Left colon (tissue), 2 donors: Measurements from ENCODE around the gene ADIPOR2. TPM values are rescaled to one million over a fixed set of nuclear protein-coding genes. Genes with fewer than 3 reads are reported as not detected.
"Not testable (repeated sequence)": the region's sequence is repeated elsewhere in the genome, so short reads cannot be mapped to it uniquely, and the experiment has no call there.

Experiments
- ATAC-seq: fragments of 200-7000 bp; cut with Tn5 transposase; one replicate; pipeline ENCODE4 v1.9.1; 2020; ENCODE audit warnings: mild to moderate bottlenecking, moderate library complexity
- DNase-seq, 2 donors: peaks; one replicate each; pipeline ENCODE4 v3.0.0-alpha.2; 2020
- intact Hi-C, 2 donors: fragments of 100-400 bp; cut with DNase I in 1 of 2; cut with micrococcal nuclease in 1 of 2; formaldehyde crosslinking; loops; one replicate each; pipeline versions ENCODE4 v1.11.2 to v1.14.0; 2022; cut with DNase I, micrococcal nuclease
- total RNA-seq, 2 donors: library from RNA; stranded (reverse); fragmentation: NEBNext Ultra II Directional; extraction: Animal tissue kit (Norgen Biotek cat#: 25700); gene quantifications; one replicate each; pipeline ENCODE4 v1.2.1, GENCODE V29; 2021
- donor health status: DM: no; HTN: no; CAD: no.
- donor health status: DM: yes; HTN: yes; CAD: no.

ADIPOR2 gene
- total RNA-seq, 2 donors from 2014 or later: 100 to 111 TPM

DNA sequence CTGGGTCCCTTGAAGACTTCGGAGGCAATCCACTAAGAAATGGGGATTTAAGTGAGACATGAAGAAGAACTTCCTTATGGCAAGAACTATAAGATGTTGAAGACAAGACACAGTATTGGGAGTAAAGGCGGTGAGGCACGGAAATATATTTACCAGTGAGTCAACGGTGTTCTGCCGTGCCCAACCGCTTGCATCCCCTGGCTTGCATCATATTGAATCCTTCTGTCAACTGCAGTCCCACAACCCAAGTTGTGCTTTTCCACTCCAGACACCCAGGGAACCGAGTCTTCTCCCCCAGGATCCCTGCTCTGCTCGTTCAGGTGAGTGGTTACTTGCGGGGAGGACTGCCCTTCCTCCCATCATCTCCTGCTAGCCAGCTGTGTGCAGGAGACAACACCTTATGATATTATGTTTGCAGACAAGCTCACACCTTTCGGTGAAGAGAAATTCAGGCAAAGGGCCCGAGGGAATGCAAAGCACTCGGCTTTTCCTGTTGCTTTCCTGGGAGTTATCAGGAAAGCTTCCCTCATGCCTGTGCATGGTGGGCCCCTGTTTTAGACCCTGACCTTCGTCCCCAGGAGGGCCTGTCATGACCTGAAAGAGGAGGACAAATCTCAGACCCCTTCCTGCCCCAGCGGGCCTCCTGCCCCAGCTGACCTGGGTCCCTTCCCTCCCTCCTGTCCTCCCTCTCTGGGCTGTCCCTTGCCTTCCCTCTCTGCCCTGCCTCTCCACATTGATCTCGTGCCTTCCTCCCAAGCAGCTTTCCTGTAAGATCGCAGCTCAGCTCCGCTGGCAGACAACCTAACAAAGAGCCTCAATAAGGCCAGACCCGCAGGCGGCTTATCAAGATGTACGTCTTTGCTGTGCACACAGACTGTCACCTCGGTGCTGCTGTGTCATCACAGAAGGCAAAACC is 125.2 kb downstream of the ADIPOR2 start:
- no peak for ATAC-seq
- intact Hi-C loops: no loop called here
- no peak for DNase-seq

DNA sequence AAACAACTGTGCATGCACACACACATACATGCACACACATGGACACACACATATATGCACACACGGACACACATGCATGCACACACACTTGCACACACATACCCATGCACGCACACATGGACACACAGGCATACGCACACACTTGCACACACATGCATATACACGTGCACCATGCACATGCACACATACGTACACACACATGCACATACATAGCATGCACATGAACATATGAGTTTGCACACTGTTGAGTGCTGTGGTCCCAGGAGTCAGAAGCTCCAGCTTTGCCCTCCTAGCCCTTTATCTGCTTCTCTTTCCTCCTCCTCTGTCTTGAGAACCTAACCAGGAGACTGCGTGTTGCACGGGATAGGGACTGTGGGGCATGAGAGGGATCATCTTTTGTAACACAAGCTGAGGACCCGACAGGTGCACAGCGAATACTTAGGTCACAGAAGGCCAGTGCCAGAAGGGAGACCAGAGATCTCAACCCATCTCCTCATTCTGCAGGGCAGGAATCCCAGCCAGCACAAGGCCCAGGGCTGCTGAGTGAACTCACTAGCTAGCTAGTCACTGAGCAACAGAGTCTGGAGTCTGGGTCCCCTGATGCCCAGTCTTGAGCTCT is 126.0 kb downstream of the ADIPOR2 start:
- intact Hi-C loops: no loop called here
- ATAC-seq (no peak), DNase-seq (no peak)

DNA sequence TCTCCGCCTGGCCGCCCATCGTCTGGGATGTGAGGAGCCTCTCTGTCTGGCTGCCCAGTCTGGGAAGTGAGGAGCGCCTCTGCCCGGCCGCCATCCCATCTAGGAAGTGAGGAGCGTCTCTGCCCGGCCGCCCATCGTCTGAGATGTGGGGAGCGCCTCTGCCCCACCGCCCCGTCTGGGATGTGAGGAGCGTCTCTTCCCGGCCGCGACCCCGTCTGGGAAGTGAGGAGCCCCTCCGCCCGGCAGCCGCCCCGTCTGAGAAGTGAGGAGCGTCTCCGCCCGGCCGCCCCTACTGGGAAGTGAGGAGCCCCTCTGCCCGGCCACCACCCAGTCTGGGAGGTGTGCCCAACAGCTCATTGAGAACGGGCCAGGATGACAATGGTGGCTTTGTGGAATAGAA is 127.1 kb downstream of the ADIPOR2 start:
- ATAC-seq, intact Hi-C loops, DNase-seq: not testable (repeated sequence)

DNA sequence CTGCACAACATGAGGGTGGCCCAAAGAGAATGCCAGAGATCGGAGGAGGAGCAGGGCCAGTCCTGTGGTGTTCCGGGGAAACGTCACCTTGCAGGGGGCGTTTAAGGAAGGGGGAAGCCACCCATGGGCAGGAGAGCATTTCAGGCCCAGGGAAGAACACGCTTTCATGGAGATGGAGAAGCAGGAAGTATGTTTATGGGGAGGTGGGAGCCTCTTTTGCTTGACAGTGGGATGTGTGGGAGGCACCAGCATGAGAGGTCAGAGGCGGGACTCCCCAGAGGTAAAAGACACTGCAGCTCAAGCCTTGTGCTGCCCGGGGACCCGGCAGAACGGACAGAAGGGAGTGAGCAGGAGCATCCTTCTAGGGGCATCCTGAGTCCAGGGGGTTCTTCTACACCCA is 128.2 kb downstream of the ADIPOR2 start:
- DNase-seq: no peak
- no peak for ATAC-seq
- intact Hi-C loops: no loop called here

DNA sequence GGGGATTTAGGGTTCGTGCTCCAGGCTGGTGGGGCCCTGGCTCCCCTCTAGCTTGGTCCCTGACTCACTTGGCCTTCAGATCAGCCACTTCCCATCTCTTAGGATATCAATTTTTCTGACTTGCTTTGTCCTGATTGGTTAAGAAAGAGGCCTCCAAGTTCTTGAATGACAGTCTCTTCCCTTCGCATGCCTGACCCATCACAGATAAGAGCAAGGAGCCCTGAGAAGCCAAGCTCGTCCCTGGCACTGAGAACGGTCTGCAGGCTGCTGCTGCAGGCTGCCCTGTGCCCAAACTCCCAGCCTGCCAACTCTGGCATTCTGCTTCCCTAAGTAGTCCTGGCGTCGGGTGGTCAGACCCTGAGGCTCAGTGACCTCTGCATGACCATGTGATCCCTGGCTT is 128.7 kb downstream of the ADIPOR2 start:
- ATAC-seq: no peak
- DNase-seq: no peak
- intact Hi-C loops: no loop called here

DNA sequence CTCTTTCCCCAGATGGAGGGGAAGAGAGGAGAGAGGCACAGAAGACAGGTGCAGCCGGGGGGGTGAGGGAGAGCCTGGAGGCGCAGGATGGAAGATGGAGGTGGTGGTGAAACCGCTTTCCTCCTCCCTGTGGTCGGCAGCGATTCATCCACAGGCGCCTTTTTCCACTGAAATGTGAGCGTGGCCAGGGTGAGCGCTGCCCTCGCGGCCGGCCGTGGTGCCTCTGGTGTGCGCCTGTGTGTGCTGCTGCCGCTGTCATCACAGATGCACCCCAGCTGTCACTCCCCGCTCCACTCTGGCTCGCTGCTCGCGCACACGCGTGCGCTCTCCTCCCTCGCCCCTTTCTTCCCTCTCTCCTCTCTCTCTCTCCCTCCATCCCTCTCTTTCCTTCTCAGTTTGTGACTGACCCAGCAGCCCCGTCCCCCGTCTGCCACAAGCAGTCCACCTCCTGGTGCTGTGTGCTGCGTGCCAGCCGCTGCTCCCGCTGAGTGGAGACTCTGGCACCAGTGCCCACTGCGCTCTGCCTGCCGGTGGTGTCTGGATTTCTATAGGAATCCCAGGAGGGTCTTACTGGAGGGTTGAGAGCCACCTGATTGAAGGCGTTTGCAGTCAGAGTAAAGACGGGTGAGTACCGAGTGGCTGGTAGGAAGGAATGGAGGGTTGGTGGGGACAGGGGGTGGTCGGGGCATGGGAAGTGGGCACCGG is 129.5 kb downstream of the ADIPOR2 start, which contains the start of gene LRTM2:
TSS of gene LRTM2 (plus strand) at position 375 of the 705 bp plus-strand sequence. CDS start 7,584 bp downstream, outside the sequence.
- intact Hi-C loops: loop anchor here in 1 of 2 donors (10.0 kb wide), 1 partner anchor 94 kb away; the partner anchor contains the start of gene CACNA2D4
- no peak for ATAC-seq

DNA sequence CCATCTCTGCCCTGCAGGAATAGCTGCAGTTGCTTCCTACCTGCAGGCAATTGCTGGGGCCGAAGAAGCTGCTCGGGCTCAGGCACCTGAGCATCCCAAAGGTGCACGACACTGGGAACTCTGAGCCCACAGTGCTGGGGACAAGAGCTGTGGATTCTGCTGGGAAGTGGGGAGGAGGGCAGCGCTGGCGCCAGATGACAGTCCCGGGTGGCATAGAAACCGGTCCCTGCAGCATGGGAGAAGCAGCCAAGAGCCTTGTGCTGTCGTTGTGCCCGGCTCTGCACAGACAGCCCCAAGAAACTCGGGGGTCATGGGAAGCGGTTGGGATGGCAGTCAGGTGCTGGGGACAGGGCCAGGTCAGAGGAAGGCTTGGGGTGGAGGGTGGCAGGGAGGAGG is 130.0 kb downstream of the ADIPOR2 start:
- DNase-seq: no peak
- ATAC-seq: no peak
- intact Hi-C loops: loop anchor here in 1 of 2 donors (10.0 kb wide), 1 partner anchor 94 kb away; the partner anchor contains the start of gene CACNA2D4

More for the DNA sequence above, 129.5 kb downstream of the ADIPOR2 start, which contains the start of gene LRTM2:
- no peak for DNase-seq

DNA sequence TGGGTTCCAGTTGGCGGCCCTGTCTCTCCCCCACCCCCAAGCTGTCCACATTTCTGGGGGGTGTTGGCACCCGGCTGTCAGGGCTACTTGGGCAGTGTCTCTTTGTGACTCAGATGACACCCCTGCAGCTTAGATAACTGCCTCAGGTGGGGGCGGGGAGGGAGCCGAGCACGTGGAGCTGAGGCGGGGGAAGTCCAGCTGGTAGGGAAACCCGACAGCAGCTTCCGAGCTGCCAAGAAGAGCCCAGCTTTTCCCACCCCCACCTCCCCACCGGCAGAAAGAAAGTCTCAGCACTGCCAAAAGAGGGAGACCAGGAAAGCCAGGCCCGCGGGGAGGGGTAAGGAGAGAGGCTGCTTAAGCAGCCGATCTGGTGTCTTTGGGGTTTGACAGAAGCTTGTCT is 130.9 kb downstream of the ADIPOR2 start:
- intact Hi-C loops: loop anchor here in 1 of 2 donors (10.0 kb wide), 1 partner anchor 93 kb away; the partner anchor contains the start of gene CACNA2D4
- DNase-seq: no peak
- ATAC-seq: no peak

DNA sequence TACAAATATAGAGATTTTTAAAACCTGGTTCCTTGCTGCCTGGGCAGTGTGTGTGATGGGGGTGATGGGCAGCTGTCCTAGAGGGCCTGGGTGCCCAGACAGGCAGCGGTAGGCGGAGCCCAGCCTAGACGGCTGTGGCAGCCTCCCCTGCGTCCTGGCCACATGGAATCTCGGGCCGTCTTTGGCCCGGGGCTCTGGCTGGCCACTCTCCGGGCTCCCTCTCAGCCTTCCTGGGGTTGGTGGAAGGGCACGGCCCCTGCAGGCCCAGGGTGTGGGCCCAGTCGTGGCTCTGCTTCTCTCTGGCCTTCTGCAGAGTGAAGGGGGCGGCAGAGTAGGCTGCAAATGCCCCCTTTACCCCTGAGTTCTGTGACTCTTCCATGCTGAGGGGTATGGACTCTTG is 131.8 kb downstream of the ADIPOR2 start:
- ATAC-seq (no peak), DNase-seq (no peak)
- intact Hi-C loops: loop anchor here in 1 of 2 donors (10.0 kb wide), 1 partner anchor 92 kb away; the partner anchor contains the start of gene CACNA2D4

DNA sequence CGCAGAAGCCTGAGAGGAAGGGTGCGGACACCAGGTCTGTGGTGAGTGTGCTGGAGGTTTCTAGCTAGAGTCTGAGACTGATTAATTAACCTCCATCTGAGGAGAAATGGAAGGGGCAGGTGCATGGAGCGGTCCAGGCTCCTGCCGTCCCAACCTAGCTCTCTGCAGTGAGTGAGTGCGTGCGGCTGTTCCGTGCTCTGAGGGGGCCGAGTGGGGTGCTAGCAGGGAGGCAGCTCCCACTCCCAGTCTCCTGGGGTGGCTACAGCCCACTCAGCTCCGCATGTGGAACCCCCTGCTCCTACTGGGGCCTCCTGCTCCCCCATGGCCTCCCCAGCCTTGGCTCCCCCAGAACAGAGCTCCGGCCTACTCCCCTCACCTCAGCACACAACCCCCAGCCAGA is 132.4 kb downstream of the ADIPOR2 start:
- no peak for DNase-seq
- ATAC-seq: no peak
- intact Hi-C loops: loop anchor here in 1 of 2 donors (10.0 kb wide), 1 partner anchor 92 kb away; the partner anchor contains the start of gene CACNA2D4

DNA sequence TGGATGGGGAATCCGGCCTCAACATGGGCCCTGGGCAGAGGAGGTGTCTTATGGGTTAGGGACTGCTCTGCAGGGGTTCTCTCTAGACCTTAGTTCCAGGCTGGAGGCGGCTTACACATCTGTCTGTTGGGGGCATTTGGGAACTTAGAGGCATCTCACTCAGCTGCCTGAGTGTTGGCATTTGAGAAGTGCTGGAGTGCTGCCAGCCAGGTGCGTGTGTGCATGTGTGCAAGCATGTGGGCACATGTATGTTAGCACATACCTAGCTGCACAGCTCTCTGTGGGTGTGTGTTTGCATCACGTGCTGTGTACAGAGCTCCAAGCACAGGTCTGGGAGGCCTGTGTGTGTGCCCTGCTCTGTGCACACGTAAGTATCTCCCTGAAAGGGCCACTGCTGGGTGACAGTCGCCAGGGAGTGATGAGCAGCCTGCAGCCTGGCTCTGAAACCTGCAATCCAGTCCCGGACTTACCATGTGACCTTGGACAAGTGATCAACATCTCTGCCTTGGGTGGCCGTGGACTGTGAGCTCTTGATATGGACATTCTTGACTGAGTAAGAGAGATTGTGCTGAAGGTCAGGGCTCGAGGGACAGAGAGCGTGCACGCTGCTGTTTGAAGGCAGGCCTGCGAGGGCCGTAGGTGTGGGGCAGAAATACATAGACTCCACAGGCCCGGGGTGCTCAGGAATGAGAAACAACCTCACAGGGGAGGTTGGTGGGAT is 134.7 kb downstream of the ADIPOR2 start:
- DNase-seq (no peak), ATAC-seq (no peak)
- intact Hi-C loops: loop anchor here in 1 of 2 donors (10.0 kb wide), 1 partner anchor 89 kb away; the partner anchor contains the start of gene CACNA2D4

DNA sequence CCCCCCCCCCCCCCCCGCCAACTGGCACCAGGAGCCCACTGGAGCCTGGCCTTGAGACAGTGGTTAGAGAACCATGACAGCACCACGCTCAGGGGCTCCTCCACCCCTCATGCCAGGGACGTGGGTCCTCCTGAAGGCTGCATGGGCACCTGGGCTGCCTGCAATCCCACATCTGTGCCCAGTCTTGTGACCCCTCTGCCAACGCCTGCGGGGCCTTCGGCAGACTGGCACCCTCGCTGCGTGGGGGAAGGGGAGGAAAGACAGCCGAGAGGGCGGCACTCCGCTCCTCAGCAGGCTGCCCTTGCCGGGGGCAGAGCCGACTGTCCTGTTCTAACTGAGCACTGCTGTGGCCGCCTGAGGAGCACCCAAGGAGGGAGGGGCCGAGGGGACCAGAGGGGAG is 135.5 kb downstream of the ADIPOR2 start:
- DNase-seq: no peak
- intact Hi-C loops: loop anchor here in 1 of 2 donors (10.0 kb wide), 1 partner anchor 88 kb away; the partner anchor contains the start of gene CACNA2D4
- no peak for ATAC-seq

DNA sequence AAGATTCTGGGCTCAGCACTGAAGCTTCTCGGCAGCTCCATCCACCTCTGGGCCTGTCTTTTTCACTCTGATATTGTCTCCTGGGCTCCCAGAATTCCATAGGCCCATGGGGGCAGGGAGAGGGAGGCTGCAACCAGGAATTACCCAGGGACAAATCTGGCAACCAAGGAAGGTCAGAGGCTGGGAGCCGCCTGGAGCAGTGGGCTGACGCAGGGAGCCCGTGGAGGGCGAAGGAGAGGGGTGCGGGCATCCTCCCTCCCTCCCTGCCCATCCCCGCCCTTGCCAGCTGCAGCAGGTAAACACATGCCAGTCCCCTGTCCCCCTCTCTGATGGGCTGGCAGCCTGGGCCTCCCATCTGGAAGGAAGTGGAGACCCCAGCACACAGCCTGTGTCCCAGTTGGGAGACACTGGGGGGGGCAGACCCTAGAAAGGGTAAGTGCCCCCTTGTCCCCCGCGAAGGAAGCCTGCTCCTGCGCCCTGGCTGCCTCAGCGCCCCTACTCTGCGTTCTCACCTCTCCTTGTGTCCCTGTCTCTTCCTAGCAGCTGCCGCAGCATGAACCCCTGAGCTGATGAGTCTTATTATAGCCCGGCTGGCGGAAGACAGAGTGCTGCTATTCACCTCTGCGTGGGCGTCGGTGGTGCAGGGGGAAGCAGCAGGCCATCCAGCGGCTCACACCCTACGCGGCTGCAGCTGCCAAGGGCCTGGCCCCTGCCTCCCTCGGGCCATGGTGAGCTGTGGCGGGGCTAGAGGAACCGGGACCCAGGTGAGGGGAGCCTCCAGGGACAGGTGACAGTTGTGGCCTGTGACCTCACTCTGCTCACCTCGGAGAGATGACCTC is 136.2 kb downstream of the ADIPOR2 start:
- intact Hi-C loops: loop anchor here in 1 of 2 donors (10.0 kb wide), 1 partner anchor 88 kb away; the partner anchor contains the start of gene CACNA2D4
- ATAC-seq (no peak), DNase-seq (no peak)

DNA sequence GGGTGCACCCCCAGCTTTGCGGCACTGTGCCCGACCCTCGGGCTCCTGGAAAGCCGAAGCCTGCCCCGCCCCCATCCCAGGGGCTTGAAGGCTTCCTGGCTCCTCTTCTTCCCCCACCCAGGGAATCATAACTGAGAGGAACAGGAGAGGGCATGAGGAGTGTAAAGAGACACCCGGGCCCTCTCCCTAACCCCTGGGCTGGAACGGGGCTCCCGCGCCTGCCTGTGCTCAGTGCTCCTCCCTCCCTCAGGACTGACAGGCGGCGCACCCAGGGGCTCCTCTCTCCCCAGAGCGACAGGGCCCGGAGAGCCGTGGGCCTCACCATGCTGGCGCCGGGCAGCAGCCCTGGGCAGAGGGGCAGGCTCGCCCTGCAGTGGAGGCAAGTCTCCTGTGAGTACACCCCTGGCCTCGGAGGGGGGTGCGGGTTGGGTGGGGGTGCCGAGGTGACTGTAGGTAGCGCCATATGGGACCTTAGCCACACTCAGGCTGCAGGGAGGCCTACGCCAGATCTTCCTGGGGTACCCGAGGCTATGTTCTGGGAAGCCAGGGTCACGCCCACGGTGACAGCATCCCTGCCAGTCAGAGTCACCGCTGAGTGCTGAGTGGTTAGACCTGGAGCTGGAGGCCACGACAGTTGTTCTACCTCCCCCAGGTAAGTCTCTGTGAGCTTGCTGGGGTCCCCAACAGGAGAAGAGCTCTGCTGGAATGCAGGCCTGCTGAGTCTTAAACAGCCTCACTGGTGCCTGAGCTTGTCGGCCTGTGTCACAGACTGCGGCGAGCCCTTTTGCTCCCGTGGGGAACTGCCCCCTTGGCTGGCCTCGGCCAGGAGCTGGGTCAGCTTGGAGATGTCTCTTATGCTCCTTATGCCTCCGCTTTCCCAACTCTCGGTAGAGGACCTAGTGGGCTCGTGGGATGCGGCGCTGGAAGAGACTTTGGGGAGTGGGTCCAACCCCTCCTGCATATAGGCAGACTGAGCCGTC is 137.2 kb downstream of the ADIPOR2 start:
- no peak for ATAC-seq
- DNase-seq: no peak
- intact Hi-C loops: loop anchor here in 1 of 2 donors (10.0 kb wide), 1 partner anchor 87 kb away; the partner anchor contains the start of gene CACNA2D4

DNA sequence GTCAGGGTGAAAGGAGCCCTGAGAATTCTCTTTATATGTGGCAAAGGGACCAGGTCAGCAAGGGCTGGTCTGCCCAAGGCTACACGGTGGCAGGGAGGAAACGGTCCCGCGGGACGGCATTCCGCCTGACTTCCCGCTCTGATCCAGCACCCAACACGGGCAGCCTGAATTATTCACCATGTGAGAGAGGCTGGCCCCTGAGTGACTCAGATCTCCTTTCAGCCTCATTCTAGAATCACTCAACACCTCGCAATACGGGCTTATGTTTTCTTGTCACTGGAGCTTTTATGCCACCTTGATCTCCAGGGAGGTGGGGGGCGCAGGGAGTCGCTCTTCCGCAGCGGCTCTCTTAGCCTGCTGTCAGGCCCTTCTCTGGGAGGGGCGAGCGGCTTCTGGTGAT is 138.0 kb downstream of the ADIPOR2 start:
- ATAC-seq: no peak
- DNase-seq: no peak
- intact Hi-C loops: loop anchor here in 1 of 2 donors (10.0 kb wide), 1 partner anchor 86 kb away; the partner anchor contains the start of gene CACNA2D4
